Lower leg skin (tissue), 3 donors: ENCODE data around the gene PECR.
"Not testable (repeated sequence)": the region's sequence is repeated elsewhere in the genome, so short reads cannot be mapped to it uniquely, and the experiment has no call there.

ENCODE experiments used
- CTCF ChIP-seq, 3 donors: fragments of 450-650 bp; IDR thresholded peaks; one replicate each; pipeline ENCODE4 v1.5.1; 2016; ENCODE audit warnings: antibody characterized with exemption in 3 of 3, mild to moderate bottlenecking in 3 of 3, moderate library complexity in 2 of 3
- POLR2A ChIP-seq, 2 donors: fragments of 450-650 bp; IDR thresholded peaks; one replicate each; pipeline ENCODE4 v1.6.1; 2016 to 2017; ENCODE audit warnings: antibody characterized with exemption in 2 of 2, mild to moderate bottlenecking in 1 of 2, moderate library complexity in 1 of 2

GRCh38 chr2:216080048-216080447 is 1.6 kb downstream of the PECR start:
- not testable (repeated sequence) for TF ChIP-seq CTCF, POLR2A (IDR thresholded peaks at IDR 0.05)
